H1 (cell line): ENCODE data around the gene FGD5. TPM values are rescaled to one million over a fixed set of nuclear protein-coding genes. Genes with fewer than 3 reads are reported as not detected.
A peak's percentile ranks its signal among the peaks of the same experiment; 100 is the strongest.

Experiments used
- CTCF ChIA-PET: fragments of 300-600 bp; sonication (Branson Sonifier 250); formaldehyde crosslinking; loops from one replicate; lab custom pipeline; 2021; ENCODE audit not compliant: partially characterized antibody; lab: Charles Lee
- POLR2A ChIA-PET: fragments of 300-600 bp; sonication (Branson Sonifier 250); formaldehyde crosslinking; loops from one replicate; lab custom pipeline; 2021; ENCODE audit warnings: inconsistent platforms; ENCODE audit not compliant: partially characterized antibody; lab: Charles Lee
- DNase-seq, 2 experiments: peaks; one replicate each; pipeline versions ENCODE4 v3.0.0 to v3.0.0-alpha.2; 2010 to 2022; ENCODE audit warnings: low spot score in 2 of 2, low read depth in 1 of 2, mixed read lengths in 1 of 2
- FAIRE-seq: peaks from 2 replicates; lab custom pipeline; 2011; peaks lifted over from hg19 to GRCh38; lab: Jason Lieb, UNC
- H2AFZ ChIP-seq: 2 replicates; pipeline ENCODE4 v1.8.1; 2012; ENCODE audit warnings: low read length, inconsistent platforms
- H2AK5ac ChIP-seq: 2 replicates; pipeline ENCODE4 v1.6.1; 2013; ENCODE audit warnings: low read depth, low read length
- H2BK120ac ChIP-seq: replicated peaks from 2 replicates; pipeline ENCODE3; 2013; ENCODE audit warnings: low read depth, low read length, inconsistent platforms
- H2BK12ac ChIP-seq: 2 replicates; pipeline ENCODE4 v1.6.1; 2013; ENCODE audit warnings: low read depth, low read length
- H2BK15ac ChIP-seq: 2 replicates; pipeline ENCODE4 v1.6.1; 2013; ENCODE audit warnings: low read length
- H2BK20ac ChIP-seq: 2 replicates; pipeline ENCODE4 v1.6.1; 2013; ENCODE audit warnings: low read length
- H2BK5ac ChIP-seq: 2 replicates; pipeline ENCODE4 v1.6.1; 2013; ENCODE audit warnings: low read depth, low read length
- H3K14ac ChIP-seq: 2 replicates; pipeline ENCODE4 v1.6.1; 2013; ENCODE audit warnings: inconsistent platforms; ENCODE audit not compliant: insufficient read length
- H3K18ac ChIP-seq: 2 replicates; pipeline ENCODE4 v1.6.1; 2013; ENCODE audit warnings: low read length; ENCODE audit errors: extremely low read depth
- H3K23ac ChIP-seq: 2 replicates; pipeline ENCODE4 v1.6.1; 2013; ENCODE audit warnings: inconsistent platforms; ENCODE audit not compliant: insufficient read length
- H3K23me2 ChIP-seq: 2 replicates; pipeline ENCODE4 v1.6.1; 2013; ENCODE audit warnings: low read depth, low read length
- H3K27ac ChIP-seq: 2 replicates; pipeline ENCODE4 v1.6.1; 2011; ENCODE audit warnings: low read depth, low read length, inconsistent platforms
- H3K27me3 ChIP-seq, 4 experiments: replicated peaks in 1 of 4; 1 replicate in 1 of 4; 2 replicates in 3 of 4; pipeline versions ENCODE4 v1.6.1 to v1.8.1; 2011 to 2013; ENCODE audit warnings: low read length in 3 of 4, mild to moderate bottlenecking in 3 of 4, inconsistent platforms in 2 of 4, mixed read lengths in 2 of 4, moderate library complexity in 1 of 4; ENCODE audit not compliant: control insufficient read depth in 3 of 4, insufficient read depth in 3 of 4; ENCODE audit errors: extremely low read depth in 1 of 4
- H3K36me3 ChIP-seq, 4 experiments: 2 replicates each; pipeline versions ENCODE4 v1.6.1 to v1.8.1; 2011 to 2013; ENCODE audit warnings: mild to moderate bottlenecking in 4 of 4, low read length in 3 of 4, moderate library complexity in 2 of 4, control low read depth in 1 of 4, inconsistent platforms in 1 of 4; ENCODE audit not compliant: insufficient read depth in 4 of 4, control insufficient read depth in 2 of 4
- H3K4ac ChIP-seq: replicated peaks from 2 replicates; pipeline ENCODE3; 2013; ENCODE audit warnings: low read length, low read depth, mixed read lengths, inconsistent platforms; ENCODE audit not compliant: insufficient read length
- H3K4me1 ChIP-seq, 4 experiments: replicated peaks in 1 of 4; 1 replicate in 1 of 4; 2 replicates in 3 of 4; pipeline versions ENCODE4 v1.6.1 to v1.8.1; 2011 to 2013; ENCODE audit warnings: low read length in 3 of 4, inconsistent platforms in 2 of 4, mixed read lengths in 1 of 4; ENCODE audit not compliant: insufficient read depth in 4 of 4, control insufficient read depth in 3 of 4
- H3K4me2 ChIP-seq, 2 experiments: 2 replicates each; pipeline versions ENCODE4 v1.6.1 to v1.8.1; 2011 to 2013; ENCODE audit warnings: low read depth in 2 of 2, low read length in 2 of 2, control low read depth in 1 of 2, inconsistent platforms in 1 of 2, mild to moderate bottlenecking in 1 of 2; ENCODE audit not compliant: insufficient read depth in 1 of 2
- H3K4me3 ChIP-seq, 4 experiments: fragments of 200-600, 300-600 bp in 1 of 4; sonication (generic), shearing (Covaris generic), sonication (Bioruptor Twin) in 1 of 4; 2 replicates each; pipeline versions ENCODE4 v1.5.1 to v1.8.1; 2011 to 2016; ENCODE audit warnings: low read length in 4 of 4, low read depth in 3 of 4, control low read depth in 2 of 4, inconsistent platforms in 2 of 4, mild to moderate bottlenecking in 2 of 4, mixed read lengths in 1 of 4, moderate library complexity in 1 of 4; ENCODE audit not compliant: insufficient read depth in 2 of 4; ENCODE audit errors: extremely low read depth in 1 of 4
- H3K56ac ChIP-seq: replicated peaks from 2 replicates; pipeline ENCODE3; 2013; ENCODE audit warnings: low read depth, mild to moderate bottlenecking, mixed read lengths, low read length, inconsistent platforms; ENCODE audit not compliant: insufficient read length
- H3K79me1 ChIP-seq: 2 replicates; pipeline ENCODE4 v1.6.1; 2013; ENCODE audit warnings: low read depth, low read length, control low read depth
- H3K79me2 ChIP-seq, 2 experiments: 2 replicates each; pipeline versions ENCODE4 v1.6.1 to v1.8.1; 2012 to 2013; ENCODE audit warnings: low read length in 2 of 2, mild to moderate bottlenecking in 2 of 2, inconsistent platforms in 1 of 2; ENCODE audit not compliant: insufficient read depth in 2 of 2, control insufficient read depth in 1 of 2
- H3K9ac ChIP-seq, 4 experiments: replicated peaks in 1 of 4; 1 replicate in 1 of 4; 2 replicates in 3 of 4; pipeline versions ENCODE4 v1.6.1 to v1.8.1; 2011 to 2013; ENCODE audit warnings: low read depth in 3 of 4, low read length in 3 of 4, control low read depth in 2 of 4, mild to moderate bottlenecking in 2 of 4, moderate library complexity in 2 of 4, inconsistent platforms in 1 of 4; ENCODE audit errors: extremely low read depth in 1 of 4
- H3K9me3 ChIP-seq, 2 experiments: 2 replicates each; pipeline versions ENCODE4 v1.6.1 to v1.8.1; 2012 to 2013; ENCODE audit warnings: mild to moderate bottlenecking in 2 of 2, moderate library complexity in 2 of 2, control low read depth in 1 of 2, inconsistent platforms in 1 of 2, low read depth in 1 of 2, low read length in 1 of 2, mixed read lengths in 1 of 2; ENCODE audit not compliant: insufficient read depth in 2 of 2
- H4K20me1 ChIP-seq, 2 experiments: replicated peaks in 1 of 2; 2 replicates each; pipeline versions ENCODE3 to v1.8.1; 2011 to 2013; ENCODE audit warnings: inconsistent platforms in 2 of 2, low read length in 2 of 2, mild to moderate bottlenecking in 1 of 2; ENCODE audit not compliant: insufficient read depth in 2 of 2, control insufficient read depth in 1 of 2
- H4K5ac ChIP-seq: 2 replicates; pipeline ENCODE4 v1.6.1; 2013; ENCODE audit warnings: low read length, low read depth, mixed read lengths, inconsistent platforms; ENCODE audit not compliant: insufficient read length
- H4K8ac ChIP-seq: 2 replicates; pipeline ENCODE4 v1.8.0; 2013; ENCODE audit warnings: mild to moderate bottlenecking, moderate library complexity, low read length, inconsistent platforms; ENCODE audit not compliant: insufficient read depth; ENCODE audit errors: extremely low read depth
- H4K91ac ChIP-seq: replicated peaks from 2 replicates; pipeline ENCODE3; 2013; ENCODE audit warnings: low read length, mixed read lengths, inconsistent platforms; ENCODE audit not compliant: insufficient read length
- CBX5 ChIP-seq: fragments of 300-800, 300-1000 bp; sonication (generic); IDR thresholded peaks from 2 replicates; pipeline ENCODE4 v1.7.1; 2016; ENCODE audit warnings: antibody characterized with exemption, low read length, low read depth
- JUN ChIP-seq: IDR thresholded peaks from 2 replicates; pipeline ENCODE4 v1.6.1; 2011; ENCODE audit warnings: low read depth, mild to moderate bottlenecking, improper control_type of control experiment, low read length
- NRF1 ChIP-seq: IDR thresholded peaks from 2 replicates; pipeline ENCODE4 v1.6.1; 2011; ENCODE audit warnings: mild to moderate bottlenecking, low read depth, low read length, improper control_type of control experiment
- SAP30 ChIP-seq: fragments of 300-600 bp; sonication (generic); IDR thresholded peaks from 2 replicates; pipeline ENCODE4 v1.7.1; 2012; ENCODE audit warnings: low read length, moderate library complexity, mild to moderate bottlenecking, inconsistent platforms; ENCODE audit not compliant: insufficient read depth, insufficient replicate concordance
- SP2 ChIP-seq: IDR thresholded peaks from 2 replicates; pipeline ENCODE4 v1.6.1; 2012; ENCODE audit warnings: mild to moderate bottlenecking, low read length, inconsistent platforms
- SUZ12 ChIP-seq: fragments of 200-600 bp; sonication (generic); IDR thresholded peaks from 2 replicates; pipeline ENCODE4 v1.6.1; 2012; ENCODE audit warnings: mild to moderate bottlenecking, inconsistent platforms, low read length, moderate library complexity, mixed read lengths
- WGBS, 2 experiments: shearing (Covaris generic) in 1 of 2; methylation state at CpG; one replicate each; pipeline versions ENCODE4 v1.1.6 to v1.1.7; 2013 to 2015; ENCODE audit warnings: low lambda C conversion rate in 2 of 2, mixed read lengths in 2 of 2, inconsistent platforms in 1 of 2, low coverage in 1 of 2, missing lambda C conversion rate in 1 of 2; ENCODE audit not compliant: insufficient replicate concordance in 2 of 2, insufficient coverage in 1 of 2, insufficient read length in 1 of 2; ENCODE audit errors: extremely low coverage in 1 of 2, missing lambda C conversion rate in 1 of 2; 5-methylcytosine and 5-hydroxymethylcytosine counted together
- polyA plus RNA-seq, 7 experiments: library from polyadenylated mRNA; depleted of rRNA in 3 of 7; stranded (reverse) in 5 of 7; unstranded in 2 of 7; fragments of >200 nt in 5 of 7; fragments of 200-250 nt in 2 of 7; gene quantifications; 1 replicate in 5 of 7; 2 replicates in 1 of 7; 4 replicates in 1 of 7; pipeline versions ENCODE4 v1.2.1 to v1.2.3, GENCODE V29; 2011 to 2013; ENCODE audit warnings: missing spikeins in 2 of 7, mixed read lengths in 2 of 7
- total RNA-seq: library from RNA; stranded (reverse); fragmentation: NEBNext Ultra II Directional; extraction: Animal tissue kit (Norgen Biotek cat#: 25700); gene quantifications from 2 replicates; pipeline ENCODE4 v1.2.1, GENCODE V29; 2021
- TF ChIP-seq, protein P1 (sequence below): IDR thresholded peaks from 2 replicates; pipeline ENCODE4 v1.6.1; 2011; ENCODE audit warnings: low read length, improper control_type of control experiment
- TF ChIP-seq, protein P2 (sequence below), 3 experiments: IDR thresholded peaks; 1 replicate in 2 of 3; 2 replicates in 1 of 3; pipeline versions ENCODE4 v1.5.1 to v1.6.1; 2011; ENCODE audit warnings: low read length in 3 of 3, mild to moderate bottlenecking in 3 of 3, inconsistent platforms in 2 of 3, low read depth in 1 of 3, moderate library complexity in 1 of 3; ENCODE audit not compliant: insufficient read depth in 1 of 3; ENCODE audit errors: control extremely low read depth in 1 of 3

Gene FGD5
- total and polyA plus RNA-seq, 2 of the 8 experiments (the other 6 are each of a cell fraction or from before 2014, with no cell fraction given), result 4.7 to 14.3 TPM

DNA sequence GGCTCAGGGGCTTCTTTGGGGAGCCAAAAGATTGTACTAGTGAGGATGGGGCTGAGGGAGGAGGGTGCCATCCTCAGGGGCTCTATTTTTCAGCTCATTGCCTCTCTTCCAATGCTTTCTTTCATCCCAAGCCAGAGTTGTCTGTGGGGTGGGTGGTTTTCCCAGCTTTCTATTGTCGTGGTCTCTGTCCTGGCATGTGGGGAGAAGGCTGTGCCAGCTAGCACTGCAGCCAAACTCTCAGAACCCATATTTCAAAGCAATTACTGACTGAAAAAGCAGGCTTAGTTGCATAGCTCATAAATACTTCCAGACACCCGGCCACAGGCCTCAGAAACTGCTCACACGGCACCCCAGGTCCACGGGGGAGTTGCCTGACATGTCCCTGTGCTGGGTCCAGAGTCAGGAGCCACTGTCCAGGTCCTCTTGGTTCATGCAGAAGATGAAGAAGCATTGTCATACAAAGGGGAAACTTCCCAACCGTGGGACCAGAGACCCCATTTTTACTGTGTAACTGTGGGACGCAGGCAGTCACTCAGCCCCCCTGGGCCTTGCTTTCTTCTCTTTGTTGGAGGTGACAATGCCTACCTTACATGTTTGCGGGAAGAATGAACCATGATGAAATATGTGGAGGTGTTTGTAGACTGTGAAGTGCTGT, 27.6 kb downstream of the FGD5 start:
- Histone ChIP-seq H3K4me2 (no peak overlapping the region; a peak in 1 of 4 replicates), H3K23ac (no peak overlapping the region), H4K91ac (no peak overlapping the region), H3K36me3 (no peaks in the 10 kb centered on the region), H3K27ac (no peak overlapping the region; the same call in 1 of the 2 replicates), H3K79me2 (no peaks in the 10 kb centered on the region), H3K23me2 (no peaks in the 10 kb centered on the region; the same call in 1 of the 2 replicates), H2BK15ac (no peak overlapping the region; the same call in 1 of the 2 replicates), H3K9me3 (no peaks in the 10 kb centered on the region), H2BK20ac (peak overlapping the region; percentile 38; the same call in 1 of the 2 replicates), H4K8ac (no peak overlapping the region), H2AK5ac (no peak overlapping the region), H3K4ac (no peak overlapping the region), H3K9ac (no peak overlapping the region), H2BK5ac (peak overlapping the region; percentile 8; the same call in 1 of the 2 replicates), H3K14ac (no peak overlapping the region), H4K5ac (no peak overlapping the region), H3K4me3 (no peak overlapping the region), H2BK12ac (no peak overlapping the region), H2BK120ac (no peak overlapping the region), H3K56ac (no peak overlapping the region), H3K79me1 (no peaks in the 10 kb centered on the region; the same call in 1 of the 2 replicates), H3K4me1 (peaks cover 14 to 31% (median 21%) of the 10 kb centered on the region in 4 experiments), H3K27me3 (no peaks in the 10 kb centered on the region), H2AFZ (no peak overlapping the region), H3K18ac (no peak overlapping the region), H4K20me1 (no peaks in the 10 kb centered on the region)
- 74% methylated on average over 7 of the region's 7 CpGs; no CpG with 5 or more reads in 1 of the 2 experiments for WGBS, 2 experiments
- FAIRE-seq, result no peak
- ChIA-PET CTCF (interaction anchor here (0.6 to 10.3 kb wide), 19 partner anchors 9 to 174 kb away, joined by 3 to 109 read pairs (median 4); no protein-coding TSS in a partner anchor), POLR2A (interaction anchor here (1.1 to 1.6 kb wide), 4 partner anchors 10 to 34 kb away, joined by 3 to 5 read pairs (median 3); no protein-coding TSS in a partner anchor)
- DNase-seq, result no peak
- TF ChIP-seq, protein P1, sequence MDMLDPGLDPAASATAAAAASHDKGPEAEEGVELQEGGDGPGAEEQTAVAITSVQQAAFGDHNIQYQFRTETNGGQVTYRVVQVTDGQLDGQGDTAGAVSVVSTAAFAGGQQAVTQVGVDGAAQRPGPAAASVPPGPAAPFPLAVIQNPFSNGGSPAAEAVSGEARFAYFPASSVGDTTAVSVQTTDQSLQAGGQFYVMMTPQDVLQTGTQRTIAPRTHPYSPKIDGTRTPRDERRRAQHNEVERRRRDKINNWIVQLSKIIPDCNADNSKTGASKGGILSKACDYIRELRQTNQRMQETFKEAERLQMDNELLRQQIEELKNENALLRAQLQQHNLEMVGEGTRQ, result no peak
- TF ChIP-seq, protein P2, sequence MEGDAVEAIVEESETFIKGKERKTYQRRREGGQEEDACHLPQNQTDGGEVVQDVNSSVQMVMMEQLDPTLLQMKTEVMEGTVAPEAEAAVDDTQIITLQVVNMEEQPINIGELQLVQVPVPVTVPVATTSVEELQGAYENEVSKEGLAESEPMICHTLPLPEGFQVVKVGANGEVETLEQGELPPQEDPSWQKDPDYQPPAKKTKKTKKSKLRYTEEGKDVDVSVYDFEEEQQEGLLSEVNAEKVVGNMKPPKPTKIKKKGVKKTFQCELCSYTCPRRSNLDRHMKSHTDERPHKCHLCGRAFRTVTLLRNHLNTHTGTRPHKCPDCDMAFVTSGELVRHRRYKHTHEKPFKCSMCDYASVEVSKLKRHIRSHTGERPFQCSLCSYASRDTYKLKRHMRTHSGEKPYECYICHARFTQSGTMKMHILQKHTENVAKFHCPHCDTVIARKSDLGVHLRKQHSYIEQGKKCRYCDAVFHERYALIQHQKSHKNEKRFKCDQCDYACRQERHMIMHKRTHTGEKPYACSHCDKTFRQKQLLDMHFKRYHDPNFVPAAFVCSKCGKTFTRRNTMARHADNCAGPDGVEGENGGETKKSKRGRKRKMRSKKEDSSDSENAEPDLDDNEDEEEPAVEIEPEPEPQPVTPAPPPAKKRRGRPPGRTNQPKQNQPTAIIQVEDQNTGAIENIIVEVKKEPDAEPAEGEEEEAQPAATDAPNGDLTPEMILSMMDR (IDR thresholded peaks at IDR 0.05; ENCODE audit: control extremely low read depth in 1 of 3, insufficient read depth in 1 of 3, low read depth in 1 of 3, low read length in 3 of 3), result no peak
- TF ChIP-seq SP2 (no peak), SUZ12 (no peak), SAP30 (no peak), CBX5 (no peak), NRF1 (no peak), JUN (no peak)
